ENCODE results near the gene UNC5B. TPM values are rescaled to one million over a fixed set of nuclear protein-coding genes. Genes with fewer than 3 reads are reported as not detected.

Gene UNC5B
- total RNA-seq, 6 donors from 2014 or later: 8.4 to 27.7 (median 20.5) TPM

DNA sequence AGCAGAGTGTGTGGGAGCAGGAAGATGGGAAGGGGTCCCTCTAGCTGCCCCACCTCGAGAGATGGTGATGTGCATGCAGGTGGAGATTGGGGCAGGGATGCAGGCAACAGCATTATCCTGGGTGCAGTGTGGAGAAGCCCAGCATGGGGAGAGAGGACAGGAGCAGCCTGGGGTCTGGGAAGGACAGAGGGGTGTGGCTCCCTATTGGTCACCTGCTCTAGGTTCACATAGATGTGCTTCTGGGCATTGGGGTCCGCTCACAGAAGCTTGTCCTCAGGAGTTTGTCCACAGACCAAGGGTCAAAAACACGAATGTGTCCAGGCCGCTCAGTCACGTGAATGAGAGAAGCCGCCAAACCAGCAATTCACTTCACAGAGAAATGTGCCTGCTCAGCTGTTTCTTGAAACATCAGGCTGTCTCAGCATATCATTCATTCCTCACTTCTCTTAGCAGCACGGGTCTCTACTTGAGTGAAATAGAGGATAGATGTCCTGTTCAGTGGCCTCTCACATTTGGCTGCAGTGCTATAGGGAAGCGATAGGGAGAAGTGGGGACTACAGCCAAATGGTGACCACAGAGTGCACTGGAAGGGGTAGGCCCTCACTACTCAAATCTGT lies 95.2 kb downstream of the UNC5B start:
- Histone ChIP-seq H3K4me1 (peaks cover 0 to 6% (median 0%) of the 10 kb centered on the region in 4 donors), H3K36me3 (no peaks in the 10 kb centered on the region), H3K27me3 (no peaks in the 10 kb centered on the region), H3K9me3 (no peaks in the 10 kb centered on the region), H3K27ac (peak overlapping the region in 1 of 4 donors; percentile 40), H3K4me3 (no peak overlapping the region)
- WGBS, 2 donors: 74 to 83% methylated on average over 8 of the region's 8 CpGs
- DNase-seq (no peak), ATAC-seq (ENCODE audit: low FRiP score in 2 of 2) (peak in 1 of 2 donors; percentile 33)
- TF ChIP-seq EP300 (IDR thresholded peaks at IDR 0.05): no peak
- TF ChIP-seq, protein P1, sequence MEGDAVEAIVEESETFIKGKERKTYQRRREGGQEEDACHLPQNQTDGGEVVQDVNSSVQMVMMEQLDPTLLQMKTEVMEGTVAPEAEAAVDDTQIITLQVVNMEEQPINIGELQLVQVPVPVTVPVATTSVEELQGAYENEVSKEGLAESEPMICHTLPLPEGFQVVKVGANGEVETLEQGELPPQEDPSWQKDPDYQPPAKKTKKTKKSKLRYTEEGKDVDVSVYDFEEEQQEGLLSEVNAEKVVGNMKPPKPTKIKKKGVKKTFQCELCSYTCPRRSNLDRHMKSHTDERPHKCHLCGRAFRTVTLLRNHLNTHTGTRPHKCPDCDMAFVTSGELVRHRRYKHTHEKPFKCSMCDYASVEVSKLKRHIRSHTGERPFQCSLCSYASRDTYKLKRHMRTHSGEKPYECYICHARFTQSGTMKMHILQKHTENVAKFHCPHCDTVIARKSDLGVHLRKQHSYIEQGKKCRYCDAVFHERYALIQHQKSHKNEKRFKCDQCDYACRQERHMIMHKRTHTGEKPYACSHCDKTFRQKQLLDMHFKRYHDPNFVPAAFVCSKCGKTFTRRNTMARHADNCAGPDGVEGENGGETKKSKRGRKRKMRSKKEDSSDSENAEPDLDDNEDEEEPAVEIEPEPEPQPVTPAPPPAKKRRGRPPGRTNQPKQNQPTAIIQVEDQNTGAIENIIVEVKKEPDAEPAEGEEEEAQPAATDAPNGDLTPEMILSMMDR (IDR thresholded peaks at IDR 0.05): no peak
- TF ChIP-seq POLR2AphosphoS5 (IDR thresholded peaks at IDR 0.05): no peak
- no peak for TF ChIP-seq POLR2A (IDR thresholded peaks at IDR 0.05)

DNA sequence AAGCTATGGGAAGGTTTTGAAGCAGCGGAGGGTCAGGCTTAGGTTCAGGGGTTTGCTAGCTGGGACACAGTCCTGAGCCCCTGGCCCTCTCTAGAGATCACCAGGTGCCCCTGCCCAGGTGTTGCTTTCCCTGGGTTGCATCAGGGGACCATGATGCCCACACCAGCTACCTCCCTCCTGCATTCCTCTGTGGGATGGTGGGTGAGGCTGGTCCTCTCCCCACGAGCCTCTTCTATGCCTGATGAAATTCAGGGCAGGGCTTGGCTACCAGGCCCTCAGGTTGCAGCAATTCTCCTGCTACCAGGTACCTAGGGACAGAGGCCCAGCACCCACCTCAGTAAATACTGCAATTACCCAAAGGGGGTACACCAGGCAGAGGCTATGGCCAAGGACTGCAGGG lies 95.9 kb downstream of the UNC5B start:
- Histone ChIP-seq H3K4me3 (no peak overlapping the region), H3K27me3 (no peaks in the 10 kb centered on the region), H3K4me1 (peaks cover 0 to 6% (median 0%) of the 10 kb centered on the region in 4 donors), H3K27ac (no peak overlapping the region), H3K9me3 (no peaks in the 10 kb centered on the region), H3K36me3 (no peaks in the 10 kb centered on the region)
- no peak for DNase-seq
- no peak for ATAC-seq (ENCODE audit: low FRiP score in 2 of 2)
- WGBS, 2 donors: 64 to 100% methylated on average over 1 to 2 of the region's 2 CpGs
- TF ChIP-seq POLR2AphosphoS5 (IDR thresholded peaks at IDR 0.05): no peak
- TF ChIP-seq EP300 (IDR thresholded peaks at IDR 0.05): no peak
- no peak for TF ChIP-seq POLR2A (IDR thresholded peaks at IDR 0.05)
- TF ChIP-seq, protein P1 (IDR thresholded peaks at IDR 0.05): no peak

DNA sequence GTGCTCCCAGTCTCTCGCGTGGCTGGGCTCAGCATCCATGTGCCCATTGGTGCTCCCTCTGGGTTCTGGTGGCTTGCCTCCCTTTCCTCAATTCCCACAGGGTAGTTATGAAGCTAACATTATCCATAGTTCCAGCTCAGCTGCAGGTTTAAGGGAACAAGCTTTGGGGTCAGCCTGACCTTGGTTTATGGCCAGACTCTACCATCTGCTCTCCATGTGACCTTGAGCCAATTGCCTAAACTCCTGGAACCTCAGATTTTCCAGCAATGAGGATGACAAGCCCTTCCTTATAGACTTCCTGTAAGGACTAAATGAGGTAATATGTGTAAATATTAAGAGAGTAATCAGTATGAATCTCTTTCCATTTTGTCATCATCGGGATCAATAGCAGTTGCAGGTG lies 96.6 kb downstream of the UNC5B start:
- WGBS, 2 donors: 68 to 79% methylated on average over 3 of the region's 3 CpGs
- Histone ChIP-seq H3K27ac (no peak overlapping the region), H3K27me3 (no peaks in the 10 kb centered on the region), H3K4me3 (no peak overlapping the region), H3K4me1 (peaks cover 0 to 6% (median under 1%) of the 10 kb centered on the region in 4 donors), H3K9me3 (no peaks in the 10 kb centered on the region), H3K36me3 (no peaks in the 10 kb centered on the region)
- no peak for DNase-seq
- TF ChIP-seq, protein P1 (IDR thresholded peaks at IDR 0.05): no peak
- no peak for TF ChIP-seq POLR2AphosphoS5 (IDR thresholded peaks at IDR 0.05)
- TF ChIP-seq EP300 (IDR thresholded peaks at IDR 0.05): no peak
- no peak for TF ChIP-seq POLR2A (IDR thresholded peaks at IDR 0.05)
- no peak for ATAC-seq (ENCODE audit: low FRiP score in 2 of 2)

DNA sequence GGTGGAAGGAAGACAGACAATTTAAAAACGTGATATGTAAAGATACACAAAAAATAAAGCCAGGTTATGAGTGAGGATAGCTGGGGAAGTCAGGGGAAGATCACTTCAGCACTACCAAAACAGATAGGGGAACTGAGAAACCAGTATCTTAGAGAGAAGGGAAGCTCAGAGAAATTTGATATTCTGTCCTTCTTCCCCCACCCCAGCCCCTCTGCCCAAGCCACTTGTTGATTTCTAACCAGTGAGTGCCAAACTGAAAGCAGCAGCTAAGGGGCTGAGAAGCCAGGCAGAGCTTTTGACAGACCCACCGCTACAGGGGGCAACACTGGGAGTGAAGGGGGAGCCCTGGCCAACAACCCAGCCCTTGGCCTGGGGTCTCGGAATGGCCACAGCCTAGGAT lies 97.5 kb downstream of the UNC5B start:
- no peaks in the 10 kb centered on the region for H3K36me3 ChIP-seq
- WGBS, 2 donors: 49 to 59% methylated on average over 3 of the region's 3 CpGs
- DNase-seq: no peak
- no peak overlapping the region for H3K4me3 ChIP-seq
- no peaks in the 10 kb centered on the region for H3K9me3 ChIP-seq
- no peak overlapping the region for H3K27ac ChIP-seq
- peaks cover 6 to 9% (median 7%) of the 10 kb centered on the region in 4 donors for H3K4me1 ChIP-seq
- H3K27me3 ChIP-seq: no peaks in the 10 kb centered on the region
- TF ChIP-seq POLR2A (IDR thresholded peaks at IDR 0.05): no peak
- TF ChIP-seq, protein P1 (IDR thresholded peaks at IDR 0.05): no peak
- no peak for TF ChIP-seq POLR2AphosphoS5 (IDR thresholded peaks at IDR 0.05)
- TF ChIP-seq EP300 (IDR thresholded peaks at IDR 0.05): no peak
- no peak for ATAC-seq (ENCODE audit: low FRiP score in 2 of 2)

- peaks cover 13 to 20% (median 17%) of the 10 kb centered on the region in 4 donors for H3K4me1 ChIP-seq
- H3K27me3 ChIP-seq: no peaks in the 10 kb centered on the region
- H3K4me3 ChIP-seq: no peak overlapping the region
- 95 to 97% methylated on average over 1 of the region's 1 CpG for WGBS, 2 donors
- TF ChIP-seq POLR2AphosphoS5 (IDR thresholded peaks at IDR 0.05) (no peak), EP300 (IDR thresholded peaks at IDR 0.05) (no peak), POLR2A (IDR thresholded peaks at IDR 0.05) (no peak)
- TF ChIP-seq, protein P1 (IDR thresholded peaks at IDR 0.05): no peak
- no peak for ATAC-seq (ENCODE audit: low FRiP score in 2 of 2)
- H3K9me3 ChIP-seq: no peaks in the 10 kb centered on the region
- no peak overlapping the region for H3K27ac ChIP-seq
- H3K36me3 ChIP-seq: no peaks in the 10 kb centered on the region
- no peak for DNase-seq
These were observed 99.8 kb downstream of the UNC5B start for GRCh38 chr10:71312220-71312619.

Data from upper lobe of left lung (tissue), 6 donors.